ENCODE measurements around the gene SPTBN1.
"Not testable (repeated sequence)": the region's sequence is repeated elsewhere in the genome, so short reads cannot be mapped to it uniquely, and the experiment has no call there.

The SPTBN1 gene

DNA sequence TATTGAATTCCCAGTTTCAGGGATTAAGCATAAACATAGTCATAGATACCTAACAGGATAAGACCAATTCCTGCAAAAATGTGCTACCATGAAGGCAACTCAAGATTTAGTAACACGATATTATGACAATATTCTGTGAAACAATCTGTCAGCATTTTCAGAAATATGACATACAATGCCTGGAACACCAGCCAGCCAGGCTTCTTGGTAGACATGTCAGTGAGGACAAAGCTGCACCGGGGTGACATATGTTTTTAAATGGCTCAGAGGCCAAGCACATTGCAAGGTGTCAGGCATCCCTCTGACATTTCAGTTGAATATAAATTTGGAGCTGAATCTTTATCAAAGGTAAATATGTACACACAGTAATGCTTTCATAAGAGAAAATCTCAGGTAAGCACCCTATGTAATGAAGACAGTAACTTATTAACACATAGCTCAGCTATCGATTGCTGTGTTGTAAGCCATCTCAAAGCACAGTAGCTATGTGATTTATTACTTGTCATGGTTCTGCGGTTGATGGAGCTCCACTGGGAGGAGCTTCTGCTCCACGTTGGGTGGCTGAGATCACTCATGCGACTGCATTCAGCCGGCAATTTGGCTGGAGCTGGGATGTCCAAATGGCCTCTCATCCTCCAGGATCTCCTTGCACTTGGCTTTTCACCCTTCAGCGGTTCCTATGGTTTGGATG is 235.5 kb downstream of the SPTBN1 start:
- DNase-seq (ENCODE audit: low read depth in 1 of 2, low spot score in 1 of 2), result no peak

GRCh38 chr2:54692556-54692955 is 236.4 kb downstream of the SPTBN1 start:
- no peak for DNase-seq (ENCODE audit: low read depth in 1 of 2, low spot score in 1 of 2)

DNA sequence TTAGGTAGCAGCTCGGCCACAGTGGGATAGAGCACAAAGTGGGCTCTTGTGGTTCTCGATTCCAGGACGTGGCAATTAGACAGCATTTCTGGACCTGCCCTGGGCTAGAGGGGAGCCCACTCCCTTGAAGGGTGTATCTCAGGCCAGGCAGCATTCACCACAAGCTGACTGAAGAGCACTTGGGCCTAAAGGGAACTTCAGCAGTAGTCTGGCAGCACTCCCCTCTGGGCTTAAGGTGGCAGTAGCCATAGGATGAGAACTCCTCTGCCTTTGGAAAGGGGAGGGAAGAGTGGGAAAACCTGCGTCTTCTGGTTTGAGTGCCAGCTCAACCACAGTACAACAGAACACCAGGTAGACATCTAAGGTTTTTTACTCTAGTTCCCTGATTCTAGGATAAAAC is 239.3 kb downstream of the SPTBN1 start:
- no peak for DNase-seq (ENCODE audit: low read depth in 1 of 2, low spot score in 1 of 2)

DNA sequence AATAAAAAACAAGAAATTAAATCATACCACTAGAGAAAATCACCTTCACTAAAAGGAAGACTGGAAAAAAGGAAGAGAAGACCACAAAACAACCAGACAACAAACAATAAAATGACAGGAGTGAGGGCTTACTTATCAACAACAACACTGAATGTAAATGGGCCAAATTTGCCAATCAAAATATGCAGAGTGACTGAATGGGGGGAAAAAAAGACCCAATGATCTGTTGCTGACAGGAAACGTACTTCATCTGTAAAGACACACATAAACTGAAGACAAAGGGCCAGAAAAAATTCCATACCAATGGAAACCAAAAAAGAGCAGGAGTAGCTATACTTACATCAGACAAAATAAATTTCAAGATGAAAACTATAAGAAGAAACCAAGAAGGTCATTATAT is 241.8 kb downstream of the SPTBN1 start:
- no peak for DNase-seq (ENCODE audit: low read depth in 1 of 2, low spot score in 1 of 2)

DNA sequence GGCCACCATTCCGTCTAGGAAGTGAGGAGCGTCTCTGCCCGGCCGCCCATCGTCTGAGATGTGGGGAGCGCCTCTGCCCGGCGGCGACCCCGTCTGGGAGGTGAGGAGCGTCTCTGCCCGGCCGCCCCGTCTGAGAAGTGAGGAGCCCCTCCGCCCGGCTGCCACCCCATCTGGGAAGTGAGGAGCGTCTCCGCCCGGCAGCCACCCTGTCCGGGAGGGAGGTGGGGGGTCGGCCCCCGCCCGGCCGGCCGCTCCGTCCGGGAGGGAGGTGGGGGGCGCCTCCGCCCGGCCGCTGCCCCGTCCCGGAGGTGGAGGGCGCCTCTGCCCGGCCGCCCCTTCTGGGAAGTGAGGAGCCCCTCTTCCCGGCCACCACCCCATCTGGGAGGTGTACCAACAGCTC is 242.8 kb downstream of the SPTBN1 start:
- not testable (repeated sequence) for DNase-seq (ENCODE audit: low read depth in 1 of 2, low spot score in 1 of 2)

DNA sequence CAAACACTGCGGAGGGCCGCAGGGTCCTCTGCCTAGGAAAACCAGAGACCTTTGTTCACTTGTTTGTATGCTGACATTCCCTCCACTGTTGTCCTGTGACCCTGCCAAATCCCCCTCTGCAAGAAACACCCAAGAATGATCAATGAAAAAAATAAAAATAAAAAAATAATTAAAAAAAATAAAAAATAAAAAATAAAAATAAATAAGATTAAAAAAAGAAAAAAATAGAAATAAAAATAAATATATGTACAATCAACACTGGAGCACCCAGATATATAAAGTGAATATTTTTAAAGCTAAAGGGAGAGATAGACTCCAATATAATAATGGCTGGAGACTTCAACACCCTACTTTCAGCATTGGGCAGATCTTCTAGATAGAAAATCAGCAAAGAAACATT is 243.5 kb downstream of the SPTBN1 start:
- DNase-seq (ENCODE audit: low read depth in 1 of 2, low spot score in 1 of 2), result no peak

GRCh38 chr2:54701029-54701428 is 244.9 kb downstream of the SPTBN1 start:
- no peak for DNase-seq (ENCODE audit: low read depth in 1 of 2, low spot score in 1 of 2)

DNA sequence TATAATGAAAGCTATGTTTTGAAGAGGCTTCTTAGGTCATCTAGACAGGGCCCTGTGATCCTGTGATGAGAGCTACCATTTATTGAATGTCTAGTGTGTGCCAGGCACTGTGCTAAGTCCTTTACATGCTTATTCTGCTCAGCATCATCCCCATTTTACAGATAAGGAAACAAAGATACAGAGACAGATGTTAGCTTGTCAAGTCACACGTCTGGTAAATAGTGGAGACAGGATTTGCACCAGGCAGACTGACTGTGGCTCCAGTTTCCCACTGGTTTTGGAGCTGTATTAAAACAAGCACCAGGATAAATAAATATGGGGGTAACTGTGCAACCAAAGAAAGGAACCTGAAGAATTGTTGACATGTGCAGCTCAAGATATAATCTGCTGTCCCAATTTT is 248.1 kb downstream of the SPTBN1 start:
- DNase-seq (ENCODE audit: low read depth in 1 of 2, low spot score in 1 of 2), result no peak

DNA sequence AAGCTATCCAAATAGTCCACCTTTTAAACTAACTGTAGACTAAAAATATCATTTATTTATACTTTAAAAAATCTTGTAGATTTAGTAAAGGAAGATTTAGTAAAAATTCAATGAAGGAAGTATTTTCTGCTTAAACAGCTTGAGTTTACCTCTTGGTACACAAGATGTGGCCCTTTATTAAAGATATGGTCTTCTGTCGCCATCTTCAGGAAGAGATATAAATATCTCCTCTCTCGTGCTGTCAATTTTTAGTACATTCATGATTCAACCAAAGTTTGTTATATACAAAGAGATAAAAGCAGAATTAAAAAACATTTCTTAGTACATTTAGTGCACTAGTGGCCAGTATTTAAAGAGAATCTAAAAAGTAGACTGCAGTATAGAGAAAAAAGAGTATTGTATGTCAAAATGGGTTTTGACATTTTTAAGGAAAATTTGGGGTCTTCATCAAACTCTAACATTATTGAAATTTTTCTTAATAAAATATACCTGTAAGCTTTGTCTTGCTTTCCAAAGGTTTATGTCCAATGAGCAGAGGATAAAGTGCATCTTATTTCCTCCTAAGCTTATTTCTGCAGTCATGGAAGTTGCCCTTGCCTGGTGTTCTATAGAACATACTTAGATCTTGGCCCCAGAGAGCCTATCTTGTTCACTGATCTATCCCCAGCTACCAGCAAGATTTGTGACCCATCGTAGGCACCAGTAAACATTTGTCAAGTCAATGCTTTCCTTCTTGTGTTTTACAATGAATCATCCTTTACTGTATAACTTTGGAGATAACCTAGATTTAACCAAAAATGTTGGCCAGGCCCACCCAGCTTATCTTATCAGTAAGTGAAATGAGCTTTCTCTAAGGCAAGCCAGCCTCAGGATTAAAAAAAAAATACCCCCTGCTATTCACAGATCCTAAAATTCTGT is 248.8 kb downstream of the SPTBN1 start:
- no peak for DNase-seq (ENCODE audit: low read depth in 1 of 2, low spot score in 1 of 2)

DNA sequence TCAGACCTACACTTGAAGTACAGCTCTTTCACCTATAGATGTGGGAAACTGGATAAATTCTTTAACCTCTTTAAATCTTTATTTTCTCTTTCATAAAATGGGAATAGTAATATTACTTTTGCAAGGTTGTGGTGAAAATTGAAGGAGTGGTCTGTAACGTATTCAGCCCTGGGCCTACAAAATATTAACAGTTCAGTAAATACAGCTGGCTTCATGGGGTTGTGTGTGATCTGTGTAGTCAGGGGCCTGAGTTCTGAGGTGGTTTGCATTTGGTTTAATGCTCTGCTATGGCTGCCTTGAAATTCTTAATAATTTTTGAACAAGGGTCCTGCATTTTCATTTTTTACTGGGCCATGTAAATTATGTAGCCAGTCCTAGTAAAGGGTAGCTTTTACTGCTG is 250.5 kb downstream of the SPTBN1 start:
- no peak for DNase-seq (ENCODE audit: low read depth in 1 of 2, low spot score in 1 of 2)

DNA sequence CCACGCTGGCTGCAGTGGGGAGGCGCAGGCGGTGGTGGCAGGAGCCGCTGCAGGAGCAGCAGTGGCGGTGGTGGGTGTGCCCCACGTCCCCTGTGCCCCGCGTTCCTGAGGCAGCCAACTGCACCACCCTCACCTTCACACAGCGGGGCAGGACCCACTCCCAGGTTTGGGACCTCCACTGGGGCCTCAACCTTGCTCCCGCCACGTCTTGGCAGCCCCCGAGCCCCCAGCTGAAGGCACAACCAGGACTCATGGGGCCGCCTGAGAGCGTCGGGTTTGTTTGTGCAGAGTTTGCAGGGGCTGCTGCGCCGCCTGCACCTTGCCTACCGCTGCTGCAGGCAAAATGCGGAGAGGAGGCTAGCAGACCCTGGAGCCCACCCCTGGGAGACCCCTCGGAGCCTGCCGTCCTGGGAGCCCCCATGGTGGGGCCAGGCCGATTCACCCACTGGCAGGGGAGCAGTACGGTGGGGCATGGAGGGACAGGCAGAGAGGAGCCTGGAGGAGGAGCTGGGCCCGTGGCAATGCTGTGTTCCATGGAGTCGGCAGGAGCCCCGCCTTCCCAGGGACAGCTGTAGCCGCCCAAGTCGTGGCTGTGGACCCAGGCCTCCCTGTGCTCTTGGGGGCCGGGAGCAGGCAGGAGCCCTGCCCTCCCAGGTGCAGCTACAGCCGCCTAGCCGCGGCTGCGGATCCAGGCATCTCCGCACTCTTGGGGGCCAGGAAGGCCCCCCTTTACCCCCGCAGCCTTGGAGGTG is 252.6 kb downstream of the SPTBN1 start:
- DNase-seq (ENCODE audit: low read depth in 1 of 2, low spot score in 1 of 2), result no peak

- no peak for DNase-seq (ENCODE audit: low read depth in 1 of 2, low spot score in 1 of 2)
These were observed 253.2 kb downstream of the SPTBN1 start for GRCh38 chr2:54709336-54709809.

DNA sequence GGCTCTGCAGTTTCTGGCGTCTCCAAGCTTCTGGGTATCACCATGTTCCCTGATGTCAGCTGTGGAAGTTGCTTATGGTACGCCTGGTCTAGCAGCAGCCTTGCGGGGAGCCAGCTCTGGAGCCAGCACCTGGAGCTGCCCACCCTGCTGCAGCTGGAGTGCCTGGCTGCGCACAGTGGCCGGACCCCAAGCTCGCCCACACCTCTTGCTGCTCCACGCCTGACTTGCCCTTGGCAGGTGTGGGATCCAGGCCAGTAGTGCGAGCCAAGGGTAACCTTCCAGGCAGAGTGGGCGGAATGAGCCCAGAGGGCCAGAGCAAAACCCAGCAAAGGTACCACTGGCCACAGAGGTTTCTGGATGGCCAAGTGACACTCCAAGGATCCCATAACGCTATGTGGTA is 254.1 kb downstream of the SPTBN1 start:
- no peak for DNase-seq (ENCODE audit: low read depth in 1 of 2, low spot score in 1 of 2)

DNA sequence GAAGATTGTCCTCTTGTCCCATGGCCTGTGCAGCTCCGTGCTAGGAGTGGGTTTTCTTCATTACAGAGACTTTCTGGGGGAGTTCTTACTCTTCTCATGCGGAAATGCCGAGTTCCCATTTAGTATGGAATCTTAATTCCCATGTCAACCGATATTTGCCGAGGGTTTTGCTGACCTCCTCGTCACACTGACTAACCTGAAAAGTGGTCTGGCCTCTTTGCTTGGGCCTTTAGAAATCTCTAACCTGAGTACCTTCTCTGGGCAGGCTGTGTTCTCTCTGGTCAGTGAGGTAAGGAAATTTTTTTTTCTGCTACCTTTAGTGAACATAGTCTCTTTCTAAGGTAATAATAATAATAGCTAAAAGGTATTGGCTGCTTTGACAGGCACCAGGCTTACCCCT is 256.4 kb downstream of the SPTBN1 start:
- DNase-seq (ENCODE audit: low read depth in 1 of 2, low spot score in 1 of 2), result no peak

DNA sequence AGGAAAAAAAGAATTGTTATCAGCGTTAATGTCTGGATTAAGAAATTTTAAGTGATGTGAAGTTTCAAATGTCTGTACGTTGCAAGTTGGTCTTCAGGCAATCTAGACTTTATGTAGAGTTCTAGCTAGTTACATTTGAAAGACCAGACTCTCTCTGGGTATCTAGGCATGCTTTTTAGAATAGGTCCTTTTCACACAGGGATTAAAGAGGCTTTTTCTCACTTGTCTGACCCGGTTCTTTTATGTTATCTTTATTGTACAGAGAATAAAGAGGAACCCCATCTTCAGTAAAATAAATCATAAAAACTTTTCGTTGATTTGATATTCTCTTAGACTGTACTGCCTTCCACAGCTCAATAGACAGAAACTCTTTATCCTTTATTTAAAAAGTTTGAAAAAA is 258.9 kb downstream of the SPTBN1 start:
- no peak for DNase-seq (ENCODE audit: low read depth in 1 of 2, low spot score in 1 of 2)

DNA sequence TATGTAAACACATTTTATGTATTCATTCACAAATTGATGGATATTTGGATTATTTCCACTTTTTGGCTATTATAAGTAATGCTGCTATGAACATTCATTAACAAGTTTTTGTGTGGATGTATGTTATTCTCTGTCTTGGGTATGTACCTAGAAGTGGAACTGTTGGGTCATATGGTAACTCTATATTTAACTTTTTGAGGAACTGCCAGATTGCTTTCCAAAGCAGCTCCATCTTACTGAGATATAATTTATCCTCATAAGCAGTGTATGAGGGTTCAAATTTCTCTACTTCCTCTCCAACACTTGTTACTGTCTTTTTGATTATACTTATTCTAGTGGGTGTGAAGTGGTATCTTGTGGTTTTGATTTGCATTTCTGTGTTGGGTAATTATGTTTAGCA is 260.2 kb downstream of the SPTBN1 start:
- no peak for DNase-seq (ENCODE audit: low read depth in 1 of 2, low spot score in 1 of 2)

DNA sequence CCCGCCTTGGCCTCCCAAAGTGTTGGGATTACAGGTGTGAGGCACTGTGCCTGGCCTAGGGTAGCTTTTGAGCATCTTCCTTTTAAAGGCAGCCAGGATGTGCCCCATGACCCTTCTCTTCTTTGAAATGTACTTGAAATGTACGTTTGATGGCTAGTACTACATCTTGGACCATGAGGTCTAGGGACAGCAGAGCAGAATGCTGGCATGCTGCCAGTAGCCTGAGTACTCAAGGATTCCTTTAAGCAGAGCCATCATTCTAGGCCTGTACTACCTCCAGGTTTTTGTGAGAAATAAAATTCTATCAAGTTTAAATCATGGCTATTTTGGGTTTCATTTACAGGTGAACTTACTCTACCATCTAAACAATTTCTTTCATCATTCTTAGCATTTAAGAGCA is 264.4 kb downstream of the SPTBN1 start:
- DNase-seq (ENCODE audit: low read depth in 1 of 2, low spot score in 1 of 2), result no peak
